ENCODE data around the gene PSMG3. TPM values are rescaled to one million over a fixed set of nuclear protein-coding genes. Genes with fewer than 3 reads are reported as not detected.

Gene PSMG3
- total and polyA plus RNA-seq, 2 of the 8 experiments (the other 6 are each of a cell fraction or from before 2014, with no cell fraction given), result 30.2 to 62.0 TPM

DNA sequence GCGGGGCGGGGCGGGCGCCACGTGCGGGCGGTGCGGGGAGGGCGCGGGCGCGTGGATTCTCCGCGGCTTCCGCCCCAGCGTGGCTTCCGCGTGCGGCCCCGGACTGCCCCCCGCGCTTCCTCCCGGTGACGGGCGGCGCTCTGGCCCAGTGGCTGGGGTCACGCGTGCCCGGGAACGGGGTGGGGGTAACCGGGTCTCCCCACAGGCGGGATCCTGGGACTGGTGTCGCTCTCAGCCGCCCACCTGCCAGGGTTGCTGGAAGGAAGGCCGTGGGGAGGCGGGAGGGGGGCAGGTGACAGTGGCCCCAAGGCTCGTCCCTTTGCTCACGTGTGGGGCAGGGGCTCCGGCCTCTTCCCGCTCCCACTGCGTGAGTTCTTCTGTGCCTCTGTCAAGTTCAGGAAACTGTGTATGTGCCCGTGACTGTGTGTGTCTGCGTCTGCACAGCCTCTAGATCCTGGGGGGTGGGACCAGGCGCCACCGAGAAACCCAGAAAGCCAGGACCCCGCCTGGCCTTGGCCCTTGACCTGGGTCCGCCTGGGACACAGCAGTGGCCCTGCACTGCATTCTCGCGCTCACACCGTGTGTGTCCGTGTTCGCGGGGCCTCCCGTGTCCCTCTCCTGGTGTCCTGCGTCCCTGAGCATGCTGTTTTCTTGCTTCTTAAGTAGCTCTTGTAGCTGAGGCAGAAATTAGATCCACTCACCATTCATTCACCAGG, 38.4 kb downstream of the PSMG3 start:
- no peak overlapping the region for H2BK5ac ChIP-seq (ENCODE audit: low read depth, low read length)
- H2BK12ac ChIP-seq (ENCODE audit: low read depth, low read length), result 0 out of 2 replicates have a peak overlapping the region, but pooled peaks have one; percentile 17
- FAIRE-seq (no peak), DNase-seq (ENCODE audit: low read depth in 1 of 2, low spot score in 2 of 2) (no peak)
- peaks cover 0 to 51% of the 10 kb centered on the region in 2 experiments; a peak in 3 of 4 replicates for H3K79me2 ChIP-seq (ENCODE audit: control insufficient read depth in 1 of 2, insufficient read depth in 2 of 2, low read length in 2 of 2)
- H4K8ac ChIP-seq (ENCODE audit: extremely low read depth, insufficient read depth, low read length), result peak overlapping the region; percentile 4
- H2BK15ac ChIP-seq (ENCODE audit: low read length), result no peak overlapping the region
- H3K27ac ChIP-seq (ENCODE audit: low read depth, low read length), result no peak overlapping the region
- no peak overlapping the region for H2AFZ ChIP-seq (ENCODE audit: low read length)
- no peak overlapping the region for H3K56ac ChIP-seq (replicated peaks; ENCODE audit: insufficient read length, low read depth, low read length)
- peaks cover 6% of the 10 kb centered on the region; the same call in 1 of the 2 replicates for H3K23me2 ChIP-seq (ENCODE audit: low read depth, low read length)
- H4K20me1 ChIP-seq (replicated peaks in 1 of 2; ENCODE audit: control insufficient read depth in 1 of 2, insufficient read depth in 2 of 2, low read length in 2 of 2), result peaks cover 10 to 14% of the 10 kb centered on the region in 2 experiments
- H4K5ac ChIP-seq (ENCODE audit: insufficient read length, low read depth, low read length), result no peak overlapping the region
- H3K4me1 ChIP-seq (replicated peaks in 1 of 4; ENCODE audit: control insufficient read depth in 3 of 4, insufficient read depth in 4 of 4, low read length in 3 of 4), result peaks cover 7 to 32% (median 21%) of the 10 kb centered on the region in 4 experiments
- no peak overlapping the region for H3K14ac ChIP-seq (ENCODE audit: insufficient read length)
- H3K9me3 ChIP-seq (ENCODE audit: insufficient read depth in 2 of 2, low read depth in 1 of 2, low read length in 1 of 2), result no peaks in the 10 kb centered on the region
- H3K18ac ChIP-seq (ENCODE audit: extremely low read depth, low read length), result no peak overlapping the region; the same call in 1 of the 2 replicates
- no peaks in the 10 kb centered on the region; a peak in 2 of 7 replicates for H3K27me3 ChIP-seq (replicated peaks in 1 of 4; ENCODE audit: control insufficient read depth in 3 of 4, extremely low read depth in 1 of 4, insufficient read depth in 3 of 4, low read length in 3 of 4)
- 0 out of 2 replicates have a peak overlapping the region, but pooled peaks have one; percentile 66 for H2AK5ac ChIP-seq (ENCODE audit: low read depth, low read length)
- peaks cover 17% of the 10 kb centered on the region for H3K79me1 ChIP-seq (ENCODE audit: low read depth, low read length)
- no peak overlapping the region for H2BK20ac ChIP-seq (ENCODE audit: low read length)
- POLR2A ChIA-PET (ENCODE audit: partially characterized antibody), result interaction anchor here (0.6 to 4.9 kb wide), 2 partner anchors 13 to 24 kb away, joined by 3 to 26 read pairs; partner anchors contain the start of gene TMEM184A
- H3K4me2 ChIP-seq (ENCODE audit: insufficient read depth in 1 of 2, low read depth in 2 of 2, low read length in 2 of 2), result peak overlapping the region; percentile 80 to 83
- CTCF ChIA-PET (ENCODE audit: partially characterized antibody), result interaction anchor here (0.6 to 1.4 kb wide), 4 partner anchors 22 to 30 kb away, joined by 3 to 4 read pairs (median 3); no protein-coding TSS in a partner anchor
- WGBS, 2 experiments (ENCODE audit: extremely low coverage in 1 of 2, insufficient coverage in 1 of 2, insufficient read length in 1 of 2, insufficient replicate concordance in 2 of 2, low coverage in 1 of 2, low lambda C conversion rate in 2 of 2, missing lambda C conversion rate in 1 of 2), result 35% methylated on average over 36 of the region's 55 CpGs; no CpG with 5 or more reads in 1 of the 2 experiments
- H2BK120ac ChIP-seq (replicated peaks; ENCODE audit: low read depth, low read length), result no peak overlapping the region
- H3K23ac ChIP-seq (ENCODE audit: insufficient read length), result no peak overlapping the region
- H3K9ac ChIP-seq (replicated peaks in 1 of 4; ENCODE audit: extremely low read depth in 1 of 4, low read depth in 3 of 4, low read length in 3 of 4), result peak overlapping the region in 1 of 4 experiments; percentile 68; a peak in 1 of 7 replicates
- H3K4me3 ChIP-seq (ENCODE audit: extremely low read depth in 1 of 4, insufficient read depth in 2 of 4, low read depth in 3 of 4, low read length in 4 of 4), result peak overlapping the region; percentile 32 to 66 (median 48)
- no peaks in the 10 kb centered on the region for H3K36me3 ChIP-seq (ENCODE audit: control insufficient read depth in 2 of 4, insufficient read depth in 4 of 4, low read length in 3 of 4)
- no peak overlapping the region for H3K4ac ChIP-seq (replicated peaks; ENCODE audit: insufficient read length, low read depth, low read length)
- no peak overlapping the region for H4K91ac ChIP-seq (replicated peaks; ENCODE audit: insufficient read length, low read length)
- TF ChIP-seq TAF1 (IDR thresholded peaks at IDR 0.05; ENCODE audit: low read depth, low read length) (no peak), SRF (IDR thresholded peaks at IDR 0.05; ENCODE audit: low read depth, low read length) (no peak), E2F6 (IDR thresholded peaks at IDR 0.05) (0 out of 2 replicates have a peak, but pooled peaks have one; percentile 6)
